Peyer's patch (tissue), 4 donors: ENCODE measurements around the gene ADM. TPM values are rescaled to one million over a fixed set of nuclear protein-coding genes. Genes with fewer than 3 reads are reported as not detected.
A peak's percentile ranks its signal among the peaks of the same experiment; 100 is the strongest.

Experiments
- DNase-seq, 3 donors: peaks; one replicate each; pipeline ENCODE4 v3.0.0-alpha.2; 2017 to 2019
- H3K27ac ChIP-seq, 4 donors: fragments of 200-600 bp; sonication (generic); one replicate each; pipeline ENCODE4 v1.5.1; 2016 to 2019
- H3K27me3 ChIP-seq, 2 donors: fragments of 200-600 bp; sonication (generic); one replicate each; pipeline ENCODE4 v1.5.1; 2019
- H3K36me3 ChIP-seq, 3 donors: fragments of 200-600 bp; sonication (generic); one replicate each; pipeline ENCODE4 v1.5.1; 2016 to 2019
- H3K4me1 ChIP-seq, 4 donors: fragments of 200-600 bp; sonication (generic); one replicate each; pipeline ENCODE4 v1.5.1; 2016 to 2019
- H3K4me3 ChIP-seq, 4 donors: fragments of 200-600 bp; sonication (generic); 1 replicate in 3 of 4; 2 replicates in 1 of 4; pipeline ENCODE4 v1.5.1; 2016 to 2019; ENCODE audit warnings: mild to moderate bottlenecking in 1 of 4
- H3K9me3 ChIP-seq, 4 donors: fragments of 200-600 bp; sonication (generic); one replicate each; pipeline ENCODE4 v1.5.1; 2016 to 2019; ENCODE audit warnings: mild to moderate bottlenecking in 1 of 4
- CTCF ChIP-seq, 6 experiments: fragments of 450-650 bp in 4 of 6; fragments of 200-600 bp in 2 of 6; sonication (generic) in 1 of 6; IDR thresholded peaks; one replicate each; pipeline ENCODE4 v1.5.1; 2017 to 2019; ENCODE audit warnings: antibody characterized with exemption in 6 of 6, mild to moderate bottlenecking in 3 of 6, moderate library complexity in 1 of 6
- POLR2A ChIP-seq, 2 donors: fragments of 450-650 bp; IDR thresholded peaks; one replicate each; pipeline ENCODE4 v1.5.1; 2017; ENCODE audit warnings: antibody characterized with exemption in 2 of 2, mild to moderate bottlenecking in 2 of 2, moderate library complexity in 2 of 2
- total RNA-seq, 4 donors: library from RNA; depleted of rRNA; stranded (reverse); fragments of >200 nt; gene quantifications; one replicate each; pipeline ENCODE4 v1.1.0, GENCODE V29; 2016

The ADM gene
- total RNA-seq, 4 donors from 2014 or later, result 75.5 to 323 (median 106) TPM

DNA sequence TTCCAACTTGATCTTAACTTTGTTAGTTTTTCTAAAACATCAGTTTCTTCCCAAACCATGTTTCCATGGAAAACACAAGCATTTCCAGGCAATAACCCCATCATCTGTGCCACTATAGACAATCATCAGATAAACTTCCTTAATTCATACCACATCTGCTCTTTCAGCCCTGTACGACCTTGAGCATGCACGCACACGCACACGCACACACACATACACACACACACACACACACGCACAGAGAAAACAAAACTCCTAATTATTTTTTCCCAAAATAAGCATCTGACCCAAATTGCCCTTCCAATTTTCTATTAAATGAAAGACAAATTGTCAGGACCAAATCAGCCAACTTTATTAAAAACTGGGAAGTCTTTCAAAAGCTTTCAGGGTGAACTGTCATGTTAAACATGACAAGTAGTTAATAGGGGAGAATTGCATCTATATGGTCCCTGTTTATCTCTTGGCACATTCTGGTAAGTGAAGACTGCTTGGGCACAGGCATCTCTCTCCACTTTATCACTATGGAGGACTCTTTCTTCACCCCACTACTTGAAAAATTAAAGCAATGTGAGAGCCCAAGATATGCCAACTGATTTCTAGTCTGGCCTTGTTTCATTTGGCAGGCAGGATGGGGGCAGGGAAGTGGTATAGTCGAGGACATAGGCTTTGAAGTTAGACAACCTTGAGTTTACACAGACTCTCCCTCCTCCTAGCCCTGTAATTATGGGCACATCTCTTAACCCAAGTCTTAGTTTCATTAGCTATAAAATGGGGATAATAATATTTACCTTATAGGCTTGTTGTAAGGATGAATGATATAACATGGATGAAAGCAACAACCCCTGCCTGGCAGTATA is 15.1 kb downstream of the ADM start:
- Histone ChIP-seq H3K27me3 (no peaks in the 10 kb centered on the region), H3K27ac (no peak overlapping the region), H3K36me3 (no peaks in the 10 kb centered on the region), H3K4me1 (peaks cover 0 to 31% (median 0%) of the 10 kb centered on the region in 4 donors), H3K9me3 (no peaks in the 10 kb centered on the region), H3K4me3 (no peak overlapping the region)
- no peak for DNase-seq
- TF ChIP-seq POLR2A (IDR thresholded peaks at IDR 0.05), result no peak
- TF ChIP-seq CTCF (IDR thresholded peaks at IDR 0.05), result no peak

DNA sequence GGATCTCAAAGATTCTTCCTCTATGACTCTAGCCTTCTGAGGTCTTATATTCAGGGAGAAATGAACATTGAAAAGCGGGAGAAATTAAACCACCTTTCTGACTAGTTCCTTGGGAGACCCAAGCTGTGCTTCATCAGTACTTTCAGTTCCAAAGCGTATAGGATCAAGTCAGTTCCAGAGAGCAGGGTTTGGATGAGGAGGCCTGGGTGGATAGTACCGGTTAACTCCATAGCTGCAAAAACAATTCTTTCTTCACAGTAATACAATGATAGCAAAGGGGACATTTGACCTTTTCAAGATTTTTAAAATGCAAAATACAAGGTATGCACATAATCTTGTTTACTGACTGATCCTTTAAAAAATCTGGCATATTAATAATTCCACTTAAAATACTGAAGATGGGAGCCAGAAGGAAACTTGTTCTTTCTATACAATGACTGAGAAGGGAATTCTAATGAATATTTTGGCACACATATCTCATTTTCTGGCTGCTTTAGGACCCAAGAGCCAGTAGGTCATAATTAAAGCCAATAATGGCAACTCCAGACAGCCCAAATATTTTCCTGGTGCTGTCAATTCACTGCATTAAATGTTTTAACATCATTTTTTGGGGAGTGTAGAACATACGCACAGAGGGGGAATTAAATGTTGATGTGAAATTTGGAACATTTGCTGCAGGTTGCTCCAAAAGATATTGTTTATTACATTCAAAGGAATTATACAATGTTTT is 16.0 kb downstream of the ADM start:
- no peak overlapping the region for H3K4me3 ChIP-seq
- H3K36me3 ChIP-seq, result no peaks in the 10 kb centered on the region
- no peaks in the 10 kb centered on the region for H3K27me3 ChIP-seq
- TF ChIP-seq POLR2A (IDR thresholded peaks at IDR 0.05) (no peak), CTCF (IDR thresholded peaks at IDR 0.05) (no peak)
- no peak for DNase-seq
- H3K9me3 ChIP-seq, result no peaks in the 10 kb centered on the region
- no peak overlapping the region for H3K27ac ChIP-seq
- H3K4me1 ChIP-seq, result peaks cover 0 to 35% (median 0%) of the 10 kb centered on the region in 4 donors

DNA sequence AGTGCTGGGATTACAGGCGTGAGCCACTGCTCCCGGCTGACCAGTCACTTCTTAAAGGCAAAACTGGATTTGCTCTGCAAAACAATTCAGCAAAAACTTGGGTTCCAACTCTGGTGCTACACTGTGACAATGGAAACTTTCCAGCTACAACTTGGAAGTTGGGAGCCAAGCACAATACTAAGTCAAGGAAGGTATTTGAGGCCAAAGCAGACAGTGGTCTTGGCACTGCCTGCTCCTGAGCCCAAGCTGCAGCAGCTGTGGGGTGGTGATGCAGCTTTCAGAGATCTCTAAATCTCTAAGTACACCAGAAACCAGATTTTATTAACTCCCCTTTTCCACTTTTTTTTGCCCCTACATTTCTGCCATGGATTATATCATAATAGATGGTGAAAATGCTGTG is 17.5 kb downstream of the ADM start:
- H3K4me1 ChIP-seq, result peaks cover 0 to 50% (median 3%) of the 10 kb centered on the region in 4 donors
- no peaks in the 10 kb centered on the region for H3K9me3 ChIP-seq
- H3K36me3 ChIP-seq, result no peaks in the 10 kb centered on the region
- no peaks in the 10 kb centered on the region for H3K27me3 ChIP-seq
- TF ChIP-seq CTCF (IDR thresholded peaks at IDR 0.05) (no peak), POLR2A (IDR thresholded peaks at IDR 0.05) (no peak)
- H3K4me3 ChIP-seq, result no peak overlapping the region
- no peak for DNase-seq
- peak overlapping the region in 2 of 4 donors; percentile 56 to 59 for H3K27ac ChIP-seq

DNA sequence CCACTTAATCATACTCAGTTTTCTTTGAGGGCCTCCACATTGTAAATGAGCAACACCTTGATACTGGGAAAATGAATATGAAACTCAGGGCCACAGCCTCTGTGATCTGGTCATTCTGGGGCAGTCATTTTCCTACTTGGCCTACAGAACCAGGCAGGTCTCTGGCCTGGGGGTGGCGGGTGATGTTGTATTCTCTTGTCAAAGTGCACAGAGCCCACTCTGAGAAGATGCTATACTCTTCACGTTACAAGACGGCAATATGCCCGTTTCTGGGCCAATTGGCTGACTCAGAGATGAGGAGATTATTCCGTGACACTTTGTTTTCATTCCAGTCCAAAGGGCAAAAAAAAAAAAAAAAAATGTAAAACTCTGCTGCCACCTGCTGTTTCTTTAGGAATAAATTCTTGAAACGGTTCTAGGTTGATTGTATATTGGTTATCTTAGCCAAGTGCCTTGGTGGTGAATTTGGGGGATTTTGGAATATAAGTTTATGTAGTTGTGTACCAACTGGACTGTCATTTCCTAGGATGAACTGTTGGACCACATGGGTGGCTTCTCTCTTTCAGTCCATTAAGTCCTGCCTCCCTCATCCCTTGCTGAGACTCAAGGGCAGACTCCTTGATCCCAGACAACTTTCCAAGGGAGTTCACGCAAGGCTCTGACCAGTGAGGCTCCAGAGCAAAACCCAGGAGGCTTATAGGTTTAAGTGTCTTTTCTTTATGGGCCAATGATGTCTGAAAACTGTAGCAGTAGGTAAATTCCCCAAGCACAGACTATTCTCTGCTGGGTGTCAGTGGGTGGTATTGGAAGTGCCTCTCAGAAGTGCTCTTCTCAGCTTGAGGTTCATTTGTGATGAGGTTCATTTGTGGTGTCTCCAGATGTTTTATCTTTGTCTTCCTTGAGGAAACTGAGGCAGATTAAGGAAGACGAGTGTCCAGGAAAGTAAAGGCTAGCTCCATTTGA is 18.2 kb downstream of the ADM start:
- no peaks in the 10 kb centered on the region for H3K9me3 ChIP-seq
- H3K27me3 ChIP-seq, result no peaks in the 10 kb centered on the region
- peak in 2 of 3 donors; percentile 57 to 75 for DNase-seq
- peaks cover 0 to 45% (median 3%) of the 10 kb centered on the region in 4 donors for H3K4me1 ChIP-seq
- H3K27ac ChIP-seq, result peak overlapping the region in 3 of 4 donors; percentile 36 to 66 (median 60)
- H3K36me3 ChIP-seq, result no peaks in the 10 kb centered on the region
- H3K4me3 ChIP-seq, result no peak overlapping the region
- TF ChIP-seq CTCF (IDR thresholded peaks at IDR 0.05) (peak; percentile 15 to 87 (median 70)), POLR2A (IDR thresholded peaks at IDR 0.05) (no peak)

GRCh38 chr11:10323793-10324170 is 18.9 kb downstream of the ADM start:
- H3K27me3 ChIP-seq, result no peaks in the 10 kb centered on the region
- TF ChIP-seq CTCF (IDR thresholded peaks at IDR 0.05) (no peak), POLR2A (IDR thresholded peaks at IDR 0.05) (no peak)
- H3K36me3 ChIP-seq, result no peaks in the 10 kb centered on the region
- DNase-seq, result no peak
- H3K4me3 ChIP-seq, result no peak overlapping the region
- no peaks in the 10 kb centered on the region for H3K9me3 ChIP-seq
- peak overlapping the region in 3 of 4 donors; percentile 36 to 66 (median 60) for H3K27ac ChIP-seq
- peaks cover 0 to 46% (median 3%) of the 10 kb centered on the region in 4 donors for H3K4me1 ChIP-seq
